ENCODE measurements around the gene GPC3. TPM values are rescaled to one million over a fixed set of nuclear protein-coding genes. Genes with fewer than 3 reads are reported as not detected.

The GPC3 gene
- total RNA-seq, 5 donors from 2014 or later (not counting 1 experiment from before 2014, with no cell fraction given): 0.72 to 1.5 (median 1.1) TPM

GRCh38 chrX:133916984-133917722 lies 68.2 kb downstream of the GPC3 start:
- peaks cover 0 to 13% of the 10 kb centered on the region in 2 donors for H3K27me3 Mint-ChIP-seq
- no peak for ATAC-seq (replicated peaks in 1 of 4)
- WGBS (ENCODE audit: insufficient coverage): no CpG with 5 or more reads among the region's 2 CpGs

GRCh38 chrX:133913658-133914388 lies 71.6 kb downstream of the GPC3 start:
- DNase-seq (no peak), ATAC-seq (replicated peaks in 1 of 4) (no peak)
- Mint-ChIP-seq H3K4me1 (no peaks in the 10 kb centered on the region), H3K27ac (no peak overlapping the region), H3K9me3 (peaks cover 0 to 5% (median 0%) of the 10 kb centered on the region in 3 donors), H3K27me3 (peaks cover 0 to 15% of the 10 kb centered on the region in 2 donors), H3K4me3 (no peak overlapping the region), H3K36me3 (no peaks in the 10 kb centered on the region)
- WGBS (ENCODE audit: insufficient coverage): no CpG with 5 or more reads among the region's 2 CpGs
- Histone ChIP-seq H3K27ac (ENCODE audit: low read length) (no peak overlapping the region), H3K4me3 (ENCODE audit: control insufficient read depth in 1 of 2, extremely low read depth in 1 of 2, low read length in 1 of 2) (no peak overlapping the region), H3K4me1 (ENCODE audit: control insufficient read depth in 1 of 2, extremely low read depth in 1 of 2, insufficient read depth in 2 of 2, low read length in 2 of 2) (no peaks in the 10 kb centered on the region), H3K36me3 (ENCODE audit: control insufficient read depth in 2 of 2, extremely low read depth in 1 of 2, insufficient read depth in 1 of 2, low read length in 1 of 2) (no peaks in the 10 kb centered on the region), H3K27me3 (replicated peaks in 1 of 2; ENCODE audit: control insufficient read depth in 2 of 2, extremely low read depth in 1 of 2, insufficient read depth in 2 of 2, low read length in 1 of 2) (no peaks in the 10 kb centered on the region), H3K9me3 (no peaks in the 10 kb centered on the region)
- ChIA-PET POLR2A (interaction anchor here in 1 of 2 donors (0.6 kb wide), 1 partner anchor 12 kb away, joined by 3 read pairs; no protein-coding TSS in a partner anchor), CTCF (no interaction called here)

More at GRCh38 chrX:133916984-133917722, 68.2 kb downstream of the GPC3 start:
- ChIA-PET POLR2A (no interaction called here), CTCF (no interaction called here)
- Mint-ChIP-seq H3K4me1 (peaks cover 6 to 14% (median 8%) of the 10 kb centered on the region in 3 donors), H3K36me3 (no peaks in the 10 kb centered on the region), H3K27ac (no peak overlapping the region), H3K4me3 (no peak overlapping the region), H3K9me3 (peaks cover 0 to 5% (median 0%) of the 10 kb centered on the region in 3 donors)
- no peak overlapping the region for H3K27ac ChIP-seq (ENCODE audit: low read length)
- no peak for DNase-seq
- H3K9me3 ChIP-seq: no peaks in the 10 kb centered on the region
- H3K36me3 ChIP-seq (ENCODE audit: control insufficient read depth in 2 of 2, extremely low read depth in 1 of 2, insufficient read depth in 1 of 2, low read length in 1 of 2): no peaks in the 10 kb centered on the region
- H3K4me1 ChIP-seq (ENCODE audit: control insufficient read depth in 1 of 2, extremely low read depth in 1 of 2, insufficient read depth in 2 of 2, low read length in 2 of 2): peaks cover 3 to 4% of the 10 kb centered on the region in 2 experiments
- H3K4me3 ChIP-seq (ENCODE audit: control insufficient read depth in 1 of 2, extremely low read depth in 1 of 2, low read length in 1 of 2): no peak overlapping the region
- no peaks in the 10 kb centered on the region for H3K27me3 ChIP-seq (replicated peaks in 1 of 2; ENCODE audit: control insufficient read depth in 2 of 2, extremely low read depth in 1 of 2, insufficient read depth in 2 of 2, low read length in 1 of 2)

- H3K36me3 Mint-ChIP-seq: no peaks in the 10 kb centered on the region
- H3K9me3 Mint-ChIP-seq: peaks cover 0 to 5% (median 0%) of the 10 kb centered on the region in 3 donors
- no CpG with 5 or more reads among the region's 1 CpG for WGBS (ENCODE audit: insufficient coverage)
- POLR2A ChIA-PET: interaction anchor here in 1 of 2 donors (0.6 kb wide), 1 partner anchor 45 kb away, joined by 4 read pairs; no protein-coding TSS in a partner anchor
- CTCF ChIA-PET: no interaction called here
- no peaks in the 10 kb centered on the region for H3K9me3 ChIP-seq
- no peaks in the 10 kb centered on the region for H3K27me3 ChIP-seq (replicated peaks in 1 of 2; ENCODE audit: control insufficient read depth in 2 of 2, extremely low read depth in 1 of 2, insufficient read depth in 2 of 2, low read length in 1 of 2)
- no peaks in the 10 kb centered on the region for H3K36me3 ChIP-seq (ENCODE audit: control insufficient read depth in 2 of 2, extremely low read depth in 1 of 2, insufficient read depth in 1 of 2, low read length in 1 of 2)
- no peaks in the 10 kb centered on the region for H3K4me1 ChIP-seq (ENCODE audit: control insufficient read depth in 1 of 2, extremely low read depth in 1 of 2, insufficient read depth in 2 of 2, low read length in 2 of 2)
- H3K4me3 Mint-ChIP-seq: no peak overlapping the region
- H3K27ac Mint-ChIP-seq: no peak overlapping the region
- peaks cover 0 to 15% of the 10 kb centered on the region in 2 donors for H3K27me3 Mint-ChIP-seq
- DNase-seq (no peak), ATAC-seq (replicated peaks in 1 of 4) (no peak)
- H3K4me3 ChIP-seq (ENCODE audit: control insufficient read depth in 1 of 2, extremely low read depth in 1 of 2, low read length in 1 of 2): no peak overlapping the region
- H3K4me1 Mint-ChIP-seq: no peaks in the 10 kb centered on the region
- H3K27ac ChIP-seq (ENCODE audit: low read length): no peak overlapping the region
These were observed 72.4 kb downstream of the GPC3 start for GRCh38 chrX:133913009-133913408.

GRCh38 chrX:133911825-133912495 lies 73.4 kb downstream of the GPC3 start:
- Mint-ChIP-seq H3K27ac (no peak overlapping the region), H3K27me3 (peaks cover 0 to 12% of the 10 kb centered on the region in 2 donors), H3K36me3 (no peaks in the 10 kb centered on the region), H3K4me1 (no peaks in the 10 kb centered on the region), H3K4me3 (no peak overlapping the region), H3K9me3 (peaks cover 0 to 3% (median 0%) of the 10 kb centered on the region in 3 donors)
- DNase-seq (no peak), ATAC-seq (replicated peaks in 1 of 4) (no peak)
- H3K36me3 ChIP-seq (ENCODE audit: control insufficient read depth in 2 of 2, extremely low read depth in 1 of 2, insufficient read depth in 1 of 2, low read length in 1 of 2): no peaks in the 10 kb centered on the region
- H3K27me3 ChIP-seq (replicated peaks in 1 of 2; ENCODE audit: control insufficient read depth in 2 of 2, extremely low read depth in 1 of 2, insufficient read depth in 2 of 2, low read length in 1 of 2): no peaks in the 10 kb centered on the region
- H3K4me3 ChIP-seq (ENCODE audit: control insufficient read depth in 1 of 2, extremely low read depth in 1 of 2, low read length in 1 of 2): no peak overlapping the region
- ChIA-PET POLR2A (interaction anchor here in 1 of 2 donors (0.5 to 0.6 kb wide), 2 partner anchors 64 to 84 kb away, joined by 4 read pairs; no protein-coding TSS in a partner anchor), CTCF (interaction anchor here in 1 of 2 donors (0.7 kb wide), 1 partner anchor 18 kb away, joined by 7 read pairs; no protein-coding TSS in a partner anchor)
- H3K4me1 ChIP-seq (ENCODE audit: control insufficient read depth in 1 of 2, extremely low read depth in 1 of 2, insufficient read depth in 2 of 2, low read length in 2 of 2): no peaks in the 10 kb centered on the region
- WGBS (ENCODE audit: insufficient coverage): no CpG with 5 or more reads among the region's 4 CpGs
- no peaks in the 10 kb centered on the region for H3K9me3 ChIP-seq
- H3K27ac ChIP-seq (ENCODE audit: low read length): no peak overlapping the region

- ATAC-seq (replicated peaks in 1 of 4) (no peak), DNase-seq (no peak)
- ChIA-PET POLR2A (no interaction called here), CTCF (no interaction called here)
- WGBS (ENCODE audit: insufficient coverage): no CpG with 5 or more reads among the region's 1 CpG
- Mint-ChIP-seq H3K36me3 (no peaks in the 10 kb centered on the region), H3K4me1 (no peaks in the 10 kb centered on the region), H3K4me3 (no peak overlapping the region), H3K27ac (no peak overlapping the region), H3K27me3 (peaks cover 0 to 11% of the 10 kb centered on the region in 2 donors), H3K9me3 (no peaks in the 10 kb centered on the region)
- H3K9me3 ChIP-seq: no peaks in the 10 kb centered on the region
- H3K27me3 ChIP-seq (replicated peaks in 1 of 2; ENCODE audit: control insufficient read depth in 2 of 2, extremely low read depth in 1 of 2, insufficient read depth in 2 of 2, low read length in 1 of 2): no peaks in the 10 kb centered on the region
- no peaks in the 10 kb centered on the region for H3K4me1 ChIP-seq (ENCODE audit: control insufficient read depth in 1 of 2, extremely low read depth in 1 of 2, insufficient read depth in 2 of 2, low read length in 2 of 2)
- no peak overlapping the region for H3K4me3 ChIP-seq (ENCODE audit: control insufficient read depth in 1 of 2, extremely low read depth in 1 of 2, low read length in 1 of 2)
- no peak overlapping the region for H3K27ac ChIP-seq (ENCODE audit: low read length)
- H3K36me3 ChIP-seq (ENCODE audit: control insufficient read depth in 2 of 2, extremely low read depth in 1 of 2, insufficient read depth in 1 of 2, low read length in 1 of 2): no peaks in the 10 kb centered on the region
These were observed 74.9 kb downstream of the GPC3 start for GRCh38 chrX:133910539-133910938.

GRCh38 chrX:133909888-133910287 lies 75.5 kb downstream of the GPC3 start:
- DNase-seq (no peak), ATAC-seq (replicated peaks in 1 of 4) (no peak)
- H3K9me3 Mint-ChIP-seq: no peaks in the 10 kb centered on the region
- no peaks in the 10 kb centered on the region for H3K4me1 ChIP-seq (ENCODE audit: control insufficient read depth in 1 of 2, extremely low read depth in 1 of 2, insufficient read depth in 2 of 2, low read length in 2 of 2)
- ChIA-PET POLR2A (interaction anchor here in 1 of 2 donors (0.6 kb wide), 1 partner anchor 10 kb away, joined by 4 read pairs; no protein-coding TSS in a partner anchor), CTCF (no interaction called here)
- no peak overlapping the region for H3K27ac ChIP-seq (ENCODE audit: low read length)
- H3K27me3 ChIP-seq (replicated peaks in 1 of 2; ENCODE audit: control insufficient read depth in 2 of 2, extremely low read depth in 1 of 2, insufficient read depth in 2 of 2, low read length in 1 of 2): no peaks in the 10 kb centered on the region
- H3K4me3 ChIP-seq (ENCODE audit: control insufficient read depth in 1 of 2, extremely low read depth in 1 of 2, low read length in 1 of 2): no peak overlapping the region
- H3K4me3 Mint-ChIP-seq: no peak overlapping the region
- H3K36me3 Mint-ChIP-seq: no peaks in the 10 kb centered on the region
- H3K36me3 ChIP-seq (ENCODE audit: control insufficient read depth in 2 of 2, extremely low read depth in 1 of 2, insufficient read depth in 1 of 2, low read length in 1 of 2): no peaks in the 10 kb centered on the region
- H3K4me1 Mint-ChIP-seq: no peaks in the 10 kb centered on the region
- H3K9me3 ChIP-seq: no peaks in the 10 kb centered on the region
- H3K27ac Mint-ChIP-seq: no peak overlapping the region
- peaks cover 0 to 11% of the 10 kb centered on the region in 2 donors for H3K27me3 Mint-ChIP-seq
